ENCODE data around the gene EPX.

- TF ChIP-seq EZH2phosphoT487 (IDR thresholded peaks at IDR 0.05; ENCODE audit: borderline replicate concordance, low read length) (no peak), CTCF (conservative IDR thresholded peaks at IDR 0.05; ENCODE audit: low read depth, low read length) (no peak), EZH2 (IDR thresholded peaks at IDR 0.05; ENCODE audit: low read length, unreplicated experiment) (no peak)
Measured at GRCh38 chr17:58186591-58186990, 5.9 kb upstream of the EPX start.
